ENCODE measurements around the gene ARL3.

Gene ARL3

GRCh38 chr10:102656791-102657371 lies 57.3 kb downstream of the ARL3 start:
- in situ Hi-C loops (cut with HindIII; ENCODE audit: low sequenced_read_pairs) = no loop called here

GRCh38 chr10:102656026-102656425 lies 58.2 kb downstream of the ARL3 start:
- in situ Hi-C loops (cut with HindIII; ENCODE audit: low sequenced_read_pairs) = no loop called here

GRCh38 chr10:102654969-102655368 lies 59.2 kb downstream of the ARL3 start:
- in situ Hi-C loops (cut with HindIII; ENCODE audit: low sequenced_read_pairs) = no loop called here

GRCh38 chr10:102654566-102654965 lies 59.6 kb downstream of the ARL3 start:
- in situ Hi-C loops (cut with HindIII; ENCODE audit: low sequenced_read_pairs) = no loop called here

DNA sequence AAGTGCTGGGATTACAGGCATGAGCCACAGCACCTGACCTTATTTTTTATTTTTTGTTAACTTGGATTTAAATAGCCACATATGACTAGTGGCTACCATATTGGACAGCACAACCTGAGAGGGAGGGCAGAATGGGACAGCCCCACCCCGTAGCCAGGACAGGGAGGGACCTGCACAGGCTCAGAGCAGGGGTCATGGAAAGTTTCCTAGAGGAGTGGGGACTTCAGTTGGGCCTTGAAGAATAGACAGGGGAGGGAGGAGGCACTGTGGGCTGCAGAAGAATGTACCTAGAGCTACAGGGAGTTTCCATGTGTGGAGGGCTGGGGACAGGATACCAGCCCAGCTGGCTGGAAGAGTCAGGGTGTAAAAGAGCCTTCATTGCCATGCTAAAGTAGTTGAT lies 61.1 kb downstream of the ARL3 start:
- in situ Hi-C loops (cut with HindIII; ENCODE audit: low sequenced_read_pairs) = no loop called here

GRCh38 chr10:102652170-102652916 lies 61.9 kb downstream of the ARL3 start:
- in situ Hi-C loops (cut with HindIII; ENCODE audit: low sequenced_read_pairs) = no loop called here

DNA sequence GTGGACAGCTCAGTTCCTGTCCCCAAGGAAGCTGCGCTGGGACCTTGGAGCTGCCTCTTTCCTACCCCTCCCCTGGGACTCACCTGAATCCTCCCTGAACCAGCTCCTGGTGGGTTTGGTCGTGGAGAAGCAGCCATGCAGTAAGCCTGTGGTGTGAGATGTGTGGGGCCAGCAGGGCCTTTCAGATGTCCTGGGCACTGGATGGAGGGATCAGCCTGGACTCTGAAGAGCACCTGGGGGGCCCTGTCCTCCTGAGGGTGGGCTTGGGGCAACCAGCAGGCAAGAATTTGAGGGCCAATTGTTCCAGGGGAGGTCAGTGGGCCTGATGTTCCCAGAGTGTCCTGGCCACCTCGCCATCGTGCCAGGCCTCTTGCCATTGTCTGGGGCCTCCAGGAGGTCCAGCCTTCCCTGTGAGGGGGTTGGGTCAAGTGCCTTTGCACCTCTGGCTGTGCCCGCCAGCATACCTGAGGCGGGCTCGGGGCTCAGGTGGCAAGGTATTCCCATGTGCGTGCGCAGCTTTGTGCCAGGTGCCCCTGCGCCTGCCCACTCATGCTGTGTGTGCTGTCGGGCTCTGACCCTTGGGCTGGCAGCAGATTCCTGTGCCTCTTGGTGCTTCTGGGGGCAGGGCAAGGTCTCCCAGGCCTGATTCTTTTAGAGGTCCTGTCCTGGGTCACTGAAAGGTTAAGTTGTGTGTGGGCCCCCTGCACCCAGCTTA lies 62.6 kb downstream of the ARL3 start:
- in situ Hi-C loops (cut with HindIII; ENCODE audit: low sequenced_read_pairs) = no loop called here

- in situ Hi-C loops (cut with HindIII; ENCODE audit: low sequenced_read_pairs) = no loop called here
Measured at GRCh38 chr10:102650655-102651454, 63.3 kb downstream of the ARL3 start.

GRCh38 chr10:102649797-102650654 lies 64.2 kb downstream of the ARL3 start:
- in situ Hi-C loops (cut with HindIII; ENCODE audit: low sequenced_read_pairs) = no loop called here

DNA sequence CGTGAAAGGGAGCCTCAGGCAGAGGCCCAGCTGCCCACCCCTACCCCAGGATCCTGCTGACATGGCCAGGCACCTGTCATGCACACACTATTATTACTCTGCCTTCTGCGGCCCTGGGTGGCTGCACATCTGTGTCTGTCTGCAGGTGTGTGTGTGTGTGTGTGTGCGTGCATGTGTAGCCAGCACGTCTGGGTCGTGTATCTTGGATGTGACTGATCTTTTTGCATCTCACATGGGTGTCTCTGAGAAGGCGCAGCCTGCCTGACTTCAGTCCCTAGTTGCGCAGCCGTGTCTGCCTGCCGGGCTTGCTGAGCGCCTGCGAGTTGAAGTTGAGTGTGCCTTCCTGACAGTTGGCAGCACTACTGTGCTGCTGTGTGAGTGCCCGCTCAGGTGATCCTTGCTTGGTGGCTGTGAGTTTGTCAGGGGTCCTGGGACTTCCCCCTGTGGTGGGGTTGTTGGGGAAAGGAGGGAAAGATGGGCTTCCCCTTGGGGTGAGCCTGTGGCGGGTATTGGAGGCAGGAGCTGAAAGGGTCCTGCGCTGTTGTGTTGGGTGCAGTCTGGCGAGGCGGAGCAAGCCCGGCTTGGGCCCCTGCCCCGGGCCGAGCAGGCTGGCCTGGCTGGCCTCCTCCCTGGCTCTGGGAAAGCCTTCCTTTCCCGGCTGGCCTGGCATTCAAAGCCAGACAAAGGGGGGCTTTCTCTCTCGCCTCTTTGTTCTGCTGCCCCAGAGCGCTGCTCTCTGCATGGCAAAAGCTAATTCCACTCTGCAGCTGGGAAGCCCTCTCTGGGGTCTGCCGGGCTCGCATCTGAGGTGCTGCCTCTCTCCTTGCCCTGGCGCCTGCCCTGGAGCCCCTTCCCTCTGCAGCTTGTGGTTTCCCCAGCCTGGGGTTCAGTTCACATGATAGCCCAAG lies 65.1 kb downstream of the ARL3 start:
- in situ Hi-C loops (cut with HindIII; ENCODE audit: low sequenced_read_pairs) = no loop called here

GRCh38 chr10:102648269-102648888 lies 65.8 kb downstream of the ARL3 start:
- in situ Hi-C loops (cut with HindIII; ENCODE audit: low sequenced_read_pairs) = no loop called here

- in situ Hi-C loops (cut with HindIII; ENCODE audit: low sequenced_read_pairs) = no loop called here
Measured at GRCh38 chr10:102647443-102648268, 66.5 kb downstream of the ARL3 start.

- in situ Hi-C loops (cut with HindIII; ENCODE audit: low sequenced_read_pairs) = no loop called here
Measured at GRCh38 chr10:102646610-102647442, 67.4 kb downstream of the ARL3 start.

- in situ Hi-C loops (cut with HindIII; ENCODE audit: low sequenced_read_pairs) = no loop called here
Measured at GRCh38 chr10:102645741-102646609, 68.2 kb downstream of the ARL3 start.

- in situ Hi-C loops (cut with HindIII; ENCODE audit: low sequenced_read_pairs) = no loop called here
Measured at GRCh38 chr10:102645388-102645740, 68.8 kb downstream of the ARL3 start.

DNA sequence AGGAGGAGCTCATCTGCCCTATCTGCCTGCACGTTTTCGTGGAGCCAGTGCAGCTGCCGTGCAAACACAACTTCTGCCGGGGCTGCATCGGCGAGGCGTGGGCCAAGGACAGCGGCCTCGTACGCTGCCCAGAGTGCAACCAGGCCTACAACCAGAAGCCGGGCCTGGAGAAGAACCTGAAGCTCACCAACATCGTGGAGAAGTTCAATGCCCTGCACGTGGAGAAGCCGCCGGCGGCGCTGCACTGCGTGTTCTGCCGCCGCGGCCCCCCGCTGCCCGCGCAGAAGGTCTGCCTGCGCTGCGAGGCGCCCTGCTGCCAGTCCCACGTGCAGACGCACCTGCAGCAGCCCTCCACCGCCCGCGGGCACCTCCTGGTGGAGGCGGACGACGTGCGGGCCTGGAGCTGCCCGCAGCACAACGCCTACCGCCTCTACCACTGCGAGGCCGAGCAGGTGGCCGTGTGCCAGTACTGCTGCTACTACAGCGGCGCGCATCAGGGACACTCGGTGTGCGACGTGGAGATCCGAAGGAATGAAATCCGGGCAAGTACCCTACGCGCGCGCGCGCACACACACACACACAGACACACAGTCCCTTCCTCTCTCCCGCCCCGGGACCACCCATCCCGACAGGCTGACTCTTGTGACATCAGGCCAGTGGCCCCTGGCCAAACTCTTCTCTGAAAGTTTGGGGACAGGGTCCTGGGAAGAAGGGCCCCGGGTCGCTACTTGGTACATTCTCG lies 69.4 kb downstream of the ARL3 start:
- in situ Hi-C loops (cut with HindIII; ENCODE audit: low sequenced_read_pairs) = no loop called here

All from endothelial cell of hepatic sinusoid (primary cell).